HG03460 (cell line): Measurements from ENCODE around the gene SLC8A1.

Experiments used
- ATAC-seq: cut with Tn5 transposase; IDR thresholded peaks from one replicate; pipeline ENCODE4 v1.9.1; 2021; ENCODE audit not compliant: unreplicated experiment

SLC8A1 gene

GRCh38 chr2:40281021-40281940, 170.6 kb downstream of the SLC8A1 start:
- ATAC-seq, result peak; percentile 55

GRCh38 chr2:40279482-40279881, 172.4 kb downstream of the SLC8A1 start:
- ATAC-seq, result no peak

GRCh38 chr2:40279001-40279400, 172.9 kb downstream of the SLC8A1 start:
- no peak for ATAC-seq

- ATAC-seq, result no peak
Observed at GRCh38 chr2:40276076-40276475, 175.8 kb downstream of the SLC8A1 start.

- ATAC-seq, result no peak
Observed at GRCh38 chr2:40274270-40274669, 177.6 kb downstream of the SLC8A1 start.

- no peak for ATAC-seq
Observed at GRCh38 chr2:40273734-40274182, 178.1 kb downstream of the SLC8A1 start.

- ATAC-seq, result no peak
Observed at GRCh38 chr2:40271094-40271493, 180.8 kb downstream of the SLC8A1 start.

- no peak for ATAC-seq
Observed at GRCh38 chr2:40270372-40270771, 181.5 kb downstream of the SLC8A1 start.

GRCh38 chr2:40268566-40268965, 183.3 kb downstream of the SLC8A1 start:
- no peak for ATAC-seq

GRCh38 chr2:40266201-40266600, 185.7 kb downstream of the SLC8A1 start:
- ATAC-seq, result no peak

- ATAC-seq, result no peak
Observed at GRCh38 chr2:40265602-40266001, 186.3 kb downstream of the SLC8A1 start.

- no peak for ATAC-seq
Observed at GRCh38 chr2:40261042-40261441, 190.8 kb downstream of the SLC8A1 start.

GRCh38 chr2:40260437-40260836, 191.5 kb downstream of the SLC8A1 start:
- no peak for ATAC-seq

GRCh38 chr2:40259900-40260299, 192.0 kb downstream of the SLC8A1 start:
- ATAC-seq, result no peak

GRCh38 chr2:40258135-40258457, 193.8 kb downstream of the SLC8A1 start:
- no peak for ATAC-seq

GRCh38 chr2:40257340-40258134, 194.4 kb downstream of the SLC8A1 start:
- no peak for ATAC-seq

GRCh38 chr2:40256649-40257048, 195.2 kb downstream of the SLC8A1 start:
- no peak for ATAC-seq

GRCh38 chr2:40256008-40256407, 195.9 kb downstream of the SLC8A1 start:
- no peak for ATAC-seq

GRCh38 chr2:40255103-40255502, 196.8 kb downstream of the SLC8A1 start:
- no peak for ATAC-seq

GRCh38 chr2:40254611-40255010, 197.3 kb downstream of the SLC8A1 start:
- ATAC-seq, result no peak

- no peak for ATAC-seq
Observed at GRCh38 chr2:40251137-40251536, 200.8 kb downstream of the SLC8A1 start.

- ATAC-seq, result no peak
Observed at GRCh38 chr2:40249577-40249976, 202.3 kb downstream of the SLC8A1 start.
